GM12878 (cell line): ENCODE data around the gene RXFP4. TPM values are rescaled to one million over a fixed set of nuclear protein-coding genes. Genes with fewer than 3 reads are reported as not detected.

Experiments used
- ATAC-seq: fragments of 200-7000 bp; cut with Tn5 transposase; 3 replicates; pipeline ENCODE4 v1.9.1; 2020; ENCODE audit warnings: mild to moderate bottlenecking, moderate library complexity
- BruUV-seq: library from RNA; stranded (reverse); fragments of 400-500 nt; replicated peaks from 2 replicates; lab custom pipeline; 2021; lab: Mats Ljungman, UMichigan
- CTCF ChIA-PET: fragments of 300-600 bp; sonication (Branson Sonifier 250); formaldehyde crosslinking; extraction: SDS; loops from one replicate; lab custom pipeline; 2021; ENCODE audit warnings: inconsistent platforms; lab: Yijun Ruan, JAX
- POLR2A ChIA-PET: fragments of 350-600 bp; formaldehyde crosslinking; extraction: SDS; loops from one replicate; lab custom pipeline; 2021; ENCODE audit warnings: inconsistent platforms; lab: Charles Lee
- RAD21 ChIA-PET: fragments of 300-600 bp; sonication (Branson Sonifier 250); formaldehyde crosslinking; loops from one replicate; lab custom pipeline; 2023; ENCODE audit warnings: antibody characterized with exemption; ENCODE audit not compliant: unreplicated experiment; lab: Charles Lee
- SMC1A ChIA-PET: fragments of 300-600 bp; sonication (Branson Sonifier 250); formaldehyde crosslinking; loops from one replicate; lab custom pipeline; 2023; ENCODE audit not compliant: unreplicated experiment, uncharacterized antibody; lab: Charles Lee
- DNase-seq: peaks from one replicate; pipeline ENCODE4 v3.0.0-alpha.2; 2011; ENCODE audit warnings: low read depth, low spot score
- FAIRE-seq: peaks from 3 replicates; lab custom pipeline; 2011; peaks lifted over from hg19 to GRCh38; lab: Jason Lieb, UNC
- H2AFZ ChIP-seq: 2 replicates; pipeline ENCODE4 v1.6.0; 2011; ENCODE audit warnings: low read depth, low read length, control low read depth; ENCODE audit not compliant: control insufficient read depth
- H3K27ac ChIP-seq: 2 replicates; pipeline ENCODE4 v1.5.1; 2011; ENCODE audit warnings: control low read depth; ENCODE audit not compliant: control insufficient read depth, insufficient read depth
- H3K27me3 ChIP-seq, 2 experiments: replicated peaks in 1 of 2; 2 replicates each; pipeline versions ENCODE4 v1.6.0 to v1.6.1; 2011; ENCODE audit warnings: low read length in 1 of 2; ENCODE audit not compliant: control insufficient read depth in 2 of 2, insufficient read depth in 2 of 2
- H3K36me3 ChIP-seq, 2 experiments: 2 replicates each; pipeline ENCODE4 v1.5.1; 2011; ENCODE audit warnings: low read length in 1 of 2; ENCODE audit not compliant: control insufficient read depth in 2 of 2, insufficient read depth in 2 of 2
- H3K4me1 ChIP-seq: 2 replicates; pipeline ENCODE4 v1.6.1; 2011; ENCODE audit warnings: mild to moderate bottlenecking, low read length, moderate library complexity, mixed read lengths; ENCODE audit not compliant: control insufficient read depth, insufficient read depth
- H3K4me2 ChIP-seq: 2 replicates; pipeline ENCODE4 v1.6.0; 2011; ENCODE audit warnings: control low read depth; ENCODE audit not compliant: control insufficient read depth, insufficient read depth
- H3K4me3 ChIP-seq: fragments of 200-600 bp; sonication (generic); 2 replicates; pipeline ENCODE4 v1.5.1; 2016
- H3K79me2 ChIP-seq: 2 replicates; pipeline ENCODE4 v1.6.0; 2011; ENCODE audit warnings: low read length; ENCODE audit not compliant: control insufficient read depth, insufficient read depth
- H3K9ac ChIP-seq: 2 replicates; pipeline ENCODE4 v1.8.0; 2011; ENCODE audit warnings: low read length, control low read depth, mixed read lengths; ENCODE audit not compliant: control insufficient read depth, insufficient read depth
- H3K9me3 ChIP-seq: replicated peaks from 3 replicates; pipeline ENCODE4 v1.5.1; 2011; ENCODE audit warnings: mild to moderate bottlenecking, low read length; ENCODE audit not compliant: control insufficient read depth, insufficient read depth
- H4K20me1 ChIP-seq: 2 replicates; pipeline ENCODE4 v1.6.0; 2011; ENCODE audit not compliant: control insufficient read depth, insufficient read depth
- BRCA1 ChIP-seq: IDR thresholded peaks from 2 replicates; pipeline ENCODE4 v1.6.1; 2011; ENCODE audit warnings: low read depth, low read length, improper control_type of control experiment
- CHD4 ChIP-seq: fragments of 200-600 bp; sonication (generic); IDR thresholded peaks from 2 replicates; pipeline ENCODE4 v1.6.1; 2016; ENCODE audit warnings: mild to moderate bottlenecking
- EZH2 ChIP-seq: IDR thresholded peaks from 2 replicates; pipeline ENCODE4 v1.6.1; 2012; ENCODE audit warnings: low read depth, mild to moderate bottlenecking, control low read depth, inconsistent platforms, low read length, borderline replicate concordance; ENCODE audit not compliant: control insufficient read depth
- MEF2A ChIP-seq: IDR thresholded peaks from 2 replicates; pipeline ENCODE4 v1.6.1; 2011; ENCODE audit warnings: low read depth, mild to moderate bottlenecking, low read length, moderate library complexity; ENCODE audit not compliant: insufficient read depth
- MYC ChIP-seq: IDR thresholded peaks from 2 replicates; pipeline ENCODE4 v1.6.1; 2011; ENCODE audit warnings: mild to moderate bottlenecking, low read length, moderate library complexity, inconsistent platforms; ENCODE audit not compliant: insufficient read depth, insufficient replicate concordance, insufficient read length, severe bottlenecking
- NFIC ChIP-seq: IDR thresholded peaks from 2 replicates; pipeline ENCODE4 v1.6.1; 2012; ENCODE audit warnings: low read depth, mild to moderate bottlenecking, inconsistent platforms, low read length, moderate library complexity
- YBX1 ChIP-seq: fragments of 450-650 bp; IDR thresholded peaks from 2 replicates; pipeline ENCODE4 v1.6.1; 2016; ENCODE audit warnings: antibody characterized with exemption
- ZNF207 ChIP-seq: fragments of 450-650 bp; IDR thresholded peaks from 2 replicates; pipeline ENCODE4 v1.6.1; 2014; ENCODE audit warnings: antibody characterized with exemption, mild to moderate bottlenecking, borderline replicate concordance
- ZZZ3 ChIP-seq: IDR thresholded peaks from 2 replicates; pipeline ENCODE4 v1.6.1; 2011; ENCODE audit warnings: low read depth; ENCODE audit not compliant: control insufficient read depth, insufficient read length
- WGBS: methylation state at CpG from one replicate; pipeline ENCODE4 v1.1.6; 2016; ENCODE audit warnings: low lambda C conversion rate; ENCODE audit not compliant: insufficient replicate concordance, insufficient coverage; ENCODE audit errors: missing lambda C conversion rate; 5-methylcytosine and 5-hydroxymethylcytosine counted together
- in situ Hi-C: fragments of 300-500 bp; cut with MboI; formaldehyde crosslinking; loops from 9 replicates; pipeline ENCODE4 v1.14.3; 2018; ENCODE audit warnings: mixed read lengths
- intact Hi-C: fragments of 100-400 bp; cut with micrococcal nuclease; formaldehyde crosslinking; loops from one replicate; pipeline ENCODE4 v1.14.2; 2022; ENCODE audit not compliant: unreplicated experiment
- polyA plus RNA-seq, 11 experiments: library from polyadenylated mRNA; depleted of rRNA in 4 of 11; unstranded in 6 of 11; stranded (reverse) in 5 of 11; fragments of >200 nt; fragmentation: Nextera tagmentation in 4 of 11; fragmentation: Illumina TruSeq in 1 of 11; extraction: Ambion mirVana in 4 of 11; extraction: Trizol in 1 of 11; gene quantifications; 1 replicate in 1 of 11; 2 replicates in 10 of 11; pipeline versions ENCODE4 v1.2.1 to v1.2.3, GENCODE V29; 2011 to 2016; ENCODE audit warnings: inconsistent platforms in 2 of 11, missing spikeins in 2 of 11, low read depth in 1 of 11
- total RNA-seq, 4 experiments: library from RNA; depleted of rRNA in 3 of 4; stranded (reverse); fragments of >200 nt in 3 of 4; fragmentation: Illumina TruSeq in 1 of 4; extraction: Trizol in 1 of 4; gene quantifications; 2 replicates each; pipeline versions ENCODE4 v1.2.1 to v1.2.3, GENCODE V29; 2013 to 2021
- TF ChIP-seq, protein P1 (sequence below): fragments of 450-650 bp; IDR thresholded peaks from 2 replicates; pipeline ENCODE4 v1.6.1; 2016; ENCODE audit warnings: mild to moderate bottlenecking
- TF ChIP-seq, protein P2 (sequence below): fragments of 450-650 bp; IDR thresholded peaks from 2 replicates; pipeline ENCODE4 v1.6.1; 2018; ENCODE audit warnings: borderline replicate concordance, mild to moderate bottlenecking; ENCODE audit not compliant: partially characterized antibody
- TF ChIP-seq, protein P3 (sequence below): fragments of 450-650 bp; IDR thresholded peaks from 2 replicates; pipeline ENCODE4 v1.6.1; 2016; ENCODE audit warnings: mild to moderate bottlenecking
- TF ChIP-seq, protein P4 (sequence below): IDR thresholded peaks from 2 replicates; pipeline ENCODE4 v1.6.1; 2012; ENCODE audit warnings: mild to moderate bottlenecking, low read depth, low read length

RXFP4 gene
- total and polyA plus RNA-seq, 10 of the 15 experiments (the other 5 are each of a cell fraction or from before 2014, with no cell fraction given), result 0.10 to 0.40 (median 0.39) TPM; not detected in 7

DNA sequence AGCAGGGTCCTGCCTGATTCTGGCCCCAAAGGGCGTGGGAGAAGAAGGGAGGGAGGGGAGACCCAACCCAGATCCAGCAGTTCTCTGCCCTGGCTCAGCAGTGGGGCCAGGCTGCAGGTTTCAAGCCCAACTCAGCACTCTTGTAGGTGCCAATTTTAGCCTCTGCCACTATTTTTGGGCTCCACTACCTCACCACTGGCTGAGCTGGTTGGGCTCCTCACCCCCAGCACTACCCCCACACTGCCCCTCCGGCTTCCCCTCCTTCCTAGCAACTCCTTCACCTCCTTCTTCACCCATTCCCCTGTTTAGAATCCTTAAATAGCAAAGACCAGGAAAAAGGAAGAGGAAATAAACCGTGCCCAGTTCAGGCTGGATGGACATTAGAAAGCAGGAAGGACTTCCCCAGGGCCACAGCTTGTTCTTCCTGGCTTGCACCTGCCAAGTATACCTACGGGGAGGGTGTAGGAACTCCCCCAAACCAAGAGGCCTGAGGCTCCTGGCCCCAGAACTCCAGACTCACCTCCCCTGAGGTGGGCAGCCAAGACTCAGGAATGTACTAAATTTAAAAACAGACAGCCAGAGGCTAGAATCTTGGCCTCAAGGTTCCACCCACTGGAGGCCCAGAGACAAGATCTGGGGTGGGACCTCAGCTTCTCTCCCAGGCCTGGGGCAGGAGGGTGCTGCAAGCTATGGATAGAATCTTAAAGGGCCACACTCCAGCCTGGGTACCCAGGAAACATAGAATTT, 38.3 kb downstream of the RXFP4 start:
- POLR2A ChIA-PET, result interaction anchor here (0.5 to 14.9 kb wide), 13 partner anchors 9 to 156 kb away, joined by 3 to 273 read pairs (median 12); partner anchors contain the start of genes KHDC4, RXFP4 and SYT11
- peak overlapping the region; percentile 100 for H3K4me3 ChIP-seq
- peak; percentile 23 for FAIRE-seq
- TF ChIP-seq, protein P1, sequence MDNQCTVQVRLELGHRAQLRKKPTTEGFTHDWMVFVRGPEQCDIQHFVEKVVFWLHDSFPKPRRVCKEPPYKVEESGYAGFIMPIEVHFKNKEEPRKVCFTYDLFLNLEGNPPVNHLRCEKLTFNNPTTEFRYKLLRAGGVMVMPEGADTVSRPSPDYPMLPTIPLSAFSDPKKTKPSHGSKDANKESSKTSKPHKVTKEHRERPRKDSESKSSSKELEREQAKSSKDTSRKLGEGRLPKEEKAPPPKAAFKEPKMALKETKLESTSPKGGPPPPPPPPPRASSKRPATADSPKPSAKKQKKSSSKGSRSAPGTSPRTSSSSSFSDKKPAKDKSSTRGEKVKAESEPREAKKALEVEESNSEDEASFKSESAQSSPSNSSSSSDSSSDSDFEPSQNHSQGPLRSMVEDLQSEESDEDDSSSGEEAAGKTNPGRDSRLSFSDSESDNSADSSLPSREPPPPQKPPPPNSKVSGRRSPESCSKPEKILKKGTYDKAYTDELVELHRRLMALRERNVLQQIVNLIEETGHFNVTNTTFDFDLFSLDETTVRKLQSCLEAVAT, result no peak; the same call in 1 of the 2 replicates
- TF ChIP-seq BRCA1 (no peak), CHD4 (no peak), YBX1 (no peak), MEF2A (peak; percentile 82), EZH2 (no peak), ZNF207 (no peak), ZZZ3 (no peak), NFIC (no peak), MYC (no peak)
- TF ChIP-seq, protein P2, sequence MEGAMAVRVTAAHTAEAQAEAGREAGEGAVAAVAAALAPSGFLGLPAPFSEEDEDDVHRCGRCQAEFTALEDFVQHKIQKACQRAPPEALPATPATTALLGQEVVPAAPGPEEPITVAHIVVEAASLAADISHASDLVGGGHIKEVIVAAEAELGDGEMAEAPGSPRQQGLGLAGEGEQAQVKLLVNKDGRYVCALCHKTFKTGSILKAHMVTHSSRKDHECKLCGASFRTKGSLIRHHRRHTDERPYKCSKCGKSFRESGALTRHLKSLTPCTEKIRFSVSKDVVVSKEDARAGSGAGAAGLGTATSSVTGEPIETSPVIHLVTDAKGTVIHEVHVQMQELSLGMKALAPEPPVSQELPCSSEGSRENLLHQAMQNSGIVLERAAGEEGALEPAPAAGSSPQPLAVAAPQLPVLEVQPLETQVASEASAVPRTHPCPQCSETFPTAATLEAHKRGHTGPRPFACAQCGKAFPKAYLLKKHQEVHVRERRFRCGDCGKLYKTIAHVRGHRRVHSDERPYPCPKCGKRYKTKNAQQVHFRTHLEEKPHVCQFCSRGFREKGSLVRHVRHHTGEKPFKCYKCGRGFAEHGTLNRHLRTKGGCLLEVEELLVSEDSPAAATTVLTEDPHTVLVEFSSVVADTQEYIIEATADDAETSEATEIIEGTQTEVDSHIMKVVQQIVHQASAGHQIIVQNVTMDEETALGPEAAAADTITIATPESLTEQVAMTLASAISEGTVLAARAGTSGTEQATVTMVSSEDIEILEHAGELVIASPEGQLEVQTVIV, result no peak
- TF ChIP-seq, protein P3, sequence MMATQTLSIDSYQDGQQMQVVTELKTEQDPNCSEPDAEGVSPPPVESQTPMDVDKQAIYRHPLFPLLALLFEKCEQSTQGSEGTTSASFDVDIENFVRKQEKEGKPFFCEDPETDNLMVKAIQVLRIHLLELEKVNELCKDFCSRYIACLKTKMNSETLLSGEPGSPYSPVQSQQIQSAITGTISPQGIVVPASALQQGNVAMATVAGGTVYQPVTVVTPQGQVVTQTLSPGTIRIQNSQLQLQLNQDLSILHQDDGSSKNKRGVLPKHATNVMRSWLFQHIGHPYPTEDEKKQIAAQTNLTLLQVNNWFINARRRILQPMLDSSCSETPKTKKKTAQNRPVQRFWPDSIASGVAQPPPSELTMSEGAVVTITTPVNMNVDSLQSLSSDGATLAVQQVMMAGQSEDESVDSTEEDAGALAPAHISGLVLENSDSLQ, result no peak
- TF ChIP-seq, protein P4, sequence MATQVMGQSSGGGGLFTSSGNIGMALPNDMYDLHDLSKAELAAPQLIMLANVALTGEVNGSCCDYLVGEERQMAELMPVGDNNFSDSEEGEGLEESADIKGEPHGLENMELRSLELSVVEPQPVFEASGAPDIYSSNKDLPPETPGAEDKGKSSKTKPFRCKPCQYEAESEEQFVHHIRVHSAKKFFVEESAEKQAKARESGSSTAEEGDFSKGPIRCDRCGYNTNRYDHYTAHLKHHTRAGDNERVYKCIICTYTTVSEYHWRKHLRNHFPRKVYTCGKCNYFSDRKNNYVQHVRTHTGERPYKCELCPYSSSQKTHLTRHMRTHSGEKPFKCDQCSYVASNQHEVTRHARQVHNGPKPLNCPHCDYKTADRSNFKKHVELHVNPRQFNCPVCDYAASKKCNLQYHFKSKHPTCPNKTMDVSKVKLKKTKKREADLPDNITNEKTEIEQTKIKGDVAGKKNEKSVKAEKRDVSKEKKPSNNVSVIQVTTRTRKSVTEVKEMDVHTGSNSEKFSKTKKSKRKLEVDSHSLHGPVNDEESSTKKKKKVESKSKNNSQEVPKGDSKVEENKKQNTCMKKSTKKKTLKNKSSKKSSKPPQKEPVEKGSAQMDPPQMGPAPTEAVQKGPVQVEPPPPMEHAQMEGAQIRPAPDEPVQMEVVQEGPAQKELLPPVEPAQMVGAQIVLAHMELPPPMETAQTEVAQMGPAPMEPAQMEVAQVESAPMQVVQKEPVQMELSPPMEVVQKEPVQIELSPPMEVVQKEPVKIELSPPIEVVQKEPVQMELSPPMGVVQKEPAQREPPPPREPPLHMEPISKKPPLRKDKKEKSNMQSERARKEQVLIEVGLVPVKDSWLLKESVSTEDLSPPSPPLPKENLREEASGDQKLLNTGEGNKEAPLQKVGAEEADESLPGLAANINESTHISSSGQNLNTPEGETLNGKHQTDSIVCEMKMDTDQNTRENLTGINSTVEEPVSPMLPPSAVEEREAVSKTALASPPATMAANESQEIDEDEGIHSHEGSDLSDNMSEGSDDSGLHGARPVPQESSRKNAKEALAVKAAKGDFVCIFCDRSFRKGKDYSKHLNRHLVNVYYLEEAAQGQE, result no peak

More for the DNA sequence above, 38.3 kb downstream of the RXFP4 start:
- Histone ChIP-seq H2AFZ (no peak overlapping the region), H3K4me1 (peaks cover 26% of the 10 kb centered on the region), H3K27ac (peak overlapping the region; percentile 97), H3K9me3 (no peaks in the 10 kb centered on the region), H3K36me3 (no peaks in the 10 kb centered on the region), H4K20me1 (no peaks in the 10 kb centered on the region), H3K9ac (peak overlapping the region; percentile 95), H3K27me3 (no peaks in the 10 kb centered on the region), H3K79me2 (peaks cover 70% of the 10 kb centered on the region), H3K4me2 (peak overlapping the region; percentile 63)
- intact Hi-C loops (loop anchor here (2.0 to 5.0 kb wide), 2 partner anchors 41 to 73 kb away; partner anchors contain the start of genes LAMTOR2 and UBQLN4), in situ Hi-C loops (no loop called here)
- WGBS, result 0% methylated on average over 4 of the region's 4 CpGs
- BruUV-seq, result no TSS peak
- ChIA-PET RAD21 (interaction anchor here (1.0 to 14.4 kb wide), 12 partner anchors 9 to 121 kb away, joined by 3 to 214 read pairs (median 31); partner anchors contain the start of genes KHDC4, RXFP4 and SYT11), SMC1A (interaction anchor here (0.6 to 16.7 kb wide), 12 partner anchors 10 to 142 kb away, joined by 3 to 229 read pairs (median 12); partner anchors contain the start of genes KHDC4 and RXFP4), CTCF (interaction anchor here (0.8 to 14.7 kb wide), 10 partner anchors 10 to 87 kb away, joined by 3 to 227 read pairs (median 26); partner anchors contain the start of genes KHDC4 and RXFP4)
- no peak for DNase-seq
- ATAC-seq, result peak; percentile 44
